CD4-positive, alpha-beta T cell (primary cell): ENCODE data around the gene EVI5. TPM values are rescaled to one million over a fixed set of nuclear protein-coding genes. Genes with fewer than 3 reads are reported as not detected.

Experiments
- ATAC-seq: fragments of 200-7000 bp; cut with Tn5 transposase; one replicate; pipeline ENCODE4 v1.10.0; 2022; ENCODE audit warnings: mild to moderate bottlenecking; ENCODE audit not compliant: poor library complexity
- CTCF ChIA-PET: fragments of 350-600 bp; sonication (Branson Sonifier 250); formaldehyde crosslinking; loops from one replicate; lab custom pipeline; 2021; ENCODE audit warnings: antibody characterized with exemption, inconsistent platforms; lab: Charles Lee
- POLR2A ChIA-PET: fragments of 350-600 bp; sonication (Branson Sonifier 250); formaldehyde crosslinking; loops from one replicate; lab custom pipeline; 2021; ENCODE audit warnings: antibody characterized with exemption, inconsistent platforms; lab: Charles Lee
- DNase-seq, 14 experiments: peaks; one replicate each; pipeline ENCODE4 v3.0.0-alpha.2; 2013 to 2020; ENCODE audit warnings: mixed read lengths in 2 of 14
- H3K27ac ChIP-seq, 2 donors: one replicate each; pipeline versions ENCODE4 v1.5.1 to v1.7.0; 2013; ENCODE audit warnings: low read length in 2 of 2, low read depth in 1 of 2, mild to moderate bottlenecking in 1 of 2
- H3K27me3 ChIP-seq, 2 experiments: 1 replicate in 1 of 2; 2 replicates in 1 of 2; pipeline versions ENCODE4 v1.6.1 to v1.7.0; 2013; ENCODE audit warnings: low read length in 2 of 2, control low read depth in 1 of 2, mild to moderate bottlenecking in 1 of 2, moderate library complexity in 1 of 2; ENCODE audit not compliant: insufficient read depth in 2 of 2, control insufficient read depth in 1 of 2
- H3K36me3 ChIP-seq: one replicate; pipeline ENCODE4 v1.6.1; 2013; ENCODE audit warnings: low read length, control low read depth; ENCODE audit not compliant: insufficient read depth
- H3K4me1 ChIP-seq: one replicate; pipeline ENCODE4 v1.6.1; 2013; ENCODE audit warnings: low read length, control low read depth; ENCODE audit not compliant: insufficient read depth
- H3K4me3 ChIP-seq: one replicate; pipeline ENCODE4 v1.5.1; 2013; ENCODE audit warnings: mild to moderate bottlenecking, low read length, moderate library complexity
- H3K9me3 ChIP-seq, 2 experiments: 1 replicate in 1 of 2; 2 replicates in 1 of 2; pipeline versions ENCODE4 v1.6.1 to v1.7.0; 2013; ENCODE audit warnings: low read length in 2 of 2, mild to moderate bottlenecking in 2 of 2, control low read depth in 1 of 2, moderate library complexity in 1 of 2; ENCODE audit not compliant: control insufficient read depth in 1 of 2, insufficient read depth in 1 of 2
- H3K27ac Mint-ChIP-seq: one replicate; pipeline ENCODE4 v1.8.0; 2020; ENCODE audit warnings: mixed read lengths
- H3K27me3 Mint-ChIP-seq: one replicate; pipeline ENCODE4 v1.8.0; 2021; ENCODE audit warnings: mixed read lengths
- H3K36me3 Mint-ChIP-seq: one replicate; pipeline ENCODE4 v1.8.0; 2021; ENCODE audit warnings: low read depth, mixed read lengths
- H3K4me1 Mint-ChIP-seq: one replicate; pipeline ENCODE4 v1.8.0; 2021; ENCODE audit warnings: low read depth, mixed read lengths
- H3K4me3 Mint-ChIP-seq: one replicate; pipeline ENCODE4 v1.8.0; 2020; ENCODE audit warnings: mild to moderate bottlenecking, mixed read lengths
- H3K9me3 Mint-ChIP-seq: one replicate; pipeline ENCODE4 v1.8.0; 2020; ENCODE audit warnings: mixed read lengths
- CTCF ChIP-seq: fragments of 200-600 bp; IDR thresholded peaks from one replicate; pipeline ENCODE4 v1.8.0; 2022; ENCODE audit warnings: antibody characterized with exemption, mild to moderate bottlenecking
- intact Hi-C, 2 experiments: fragments of 100-400 bp; cut with DNase I in 1 of 2; cut with micrococcal nuclease in 1 of 2; formaldehyde crosslinking; loops; one replicate each; pipeline versions ENCODE4 v1.15.1 to v1.9.0; 2023 to 2025; cut with DNase I, micrococcal nuclease
- total RNA-seq, 174 experiments: library from RNA in 2 of 174; stranded (reverse) in 2 of 174; gene quantifications; one replicate each; pipeline ENCODE4 v1.2.3 and lab custom pipeline; 2021 to 2026

The EVI5 gene
- total RNA-seq, 2 experiments from 2014 or later, result 1.8 to 2.0 TPM

- Histone ChIP-seq H3K27me3 (no peaks in the 10 kb centered on the region), H3K36me3 (no peaks in the 10 kb centered on the region), H3K4me1 (no peaks in the 10 kb centered on the region), H3K27ac (no peak overlapping the region), H3K4me3 (no peak overlapping the region), H3K9me3 (no peaks in the 10 kb centered on the region)
- intact Hi-C loops, result no loop called here
- no peak overlapping the region for H3K4me3 Mint-ChIP-seq
- POLR2A ChIA-PET, result no interaction called here
- CTCF ChIA-PET, result no interaction called here
- H3K27ac Mint-ChIP-seq, result no peak overlapping the region
- H3K4me1 Mint-ChIP-seq, result no peaks in the 10 kb centered on the region
- no peaks in the 10 kb centered on the region for H3K36me3 Mint-ChIP-seq
- DNase-seq (no peak), ATAC-seq (no peak)
- H3K9me3 Mint-ChIP-seq, result no peaks in the 10 kb centered on the region
- H3K27me3 Mint-ChIP-seq, result peaks cover 6% of the 10 kb centered on the region
- TF ChIP-seq CTCF, result no peak
Measured at GRCh38 chr1:92820024-92820423, 35.1 kb upstream of the EVI5 start.

GRCh38 chr1:92817986-92818764, 33.3 kb upstream of the EVI5 start:
- ATAC-seq (peak; percentile 65), DNase-seq (peak in 4 of 14 experiments; percentile 20 to 61 (median 48))
- Histone ChIP-seq H3K4me1 (no peaks in the 10 kb centered on the region), H3K27ac (no peak overlapping the region), H3K9me3 (no peaks in the 10 kb centered on the region), H3K36me3 (no peaks in the 10 kb centered on the region), H3K4me3 (no peak overlapping the region), H3K27me3 (no peaks in the 10 kb centered on the region)
- ChIA-PET CTCF (interaction anchor here (1.0 to 1.7 kb wide), 4 partner anchors 14 to 72 kb away, joined by 3 to 17 read pairs (median 6); partner anchors contain the start of genes EVI5 and RPL5), POLR2A (interaction anchor here (1.3 kb wide), 2 partner anchors 13 to 69 kb away, joined by 4 to 6 read pairs; no protein-coding TSS in a partner anchor)
- Mint-ChIP-seq H3K4me1 (no peaks in the 10 kb centered on the region), H3K9me3 (no peaks in the 10 kb centered on the region), H3K4me3 (no peak overlapping the region), H3K36me3 (no peaks in the 10 kb centered on the region), H3K27me3 (peaks cover 6% of the 10 kb centered on the region), H3K27ac (no peak overlapping the region)
- intact Hi-C loops, result loop anchor here in 1 of 2 experiments (2.0 kb wide), 2 partner anchors 67 to 819 kb away; no protein-coding TSS in a partner anchor
- peak; percentile 52 for TF ChIP-seq CTCF

- Histone ChIP-seq H3K9me3 (no peaks in the 10 kb centered on the region), H3K4me1 (no peaks in the 10 kb centered on the region), H3K36me3 (no peaks in the 10 kb centered on the region), H3K27me3 (no peaks in the 10 kb centered on the region), H3K4me3 (no peak overlapping the region), H3K27ac (no peak overlapping the region)
- H3K4me3 Mint-ChIP-seq, result no peak overlapping the region
- no peak overlapping the region for H3K27ac Mint-ChIP-seq
- intact Hi-C loops, result no loop called here
- ChIA-PET POLR2A (no interaction called here), CTCF (no interaction called here)
- TF ChIP-seq CTCF, result no peak
- H3K9me3 Mint-ChIP-seq, result no peaks in the 10 kb centered on the region
- no peak for ATAC-seq
- H3K36me3 Mint-ChIP-seq, result no peaks in the 10 kb centered on the region
- no peak for DNase-seq
- H3K27me3 Mint-ChIP-seq, result peaks cover 7% of the 10 kb centered on the region
- no peaks in the 10 kb centered on the region for H3K4me1 Mint-ChIP-seq
Measured at GRCh38 chr1:92817137-92817697, 32.3 kb upstream of the EVI5 start.
